ENCODE results near the gene ZGLP1. TPM values are rescaled to one million over a fixed set of nuclear protein-coding genes. Genes with fewer than 3 reads are reported as not detected.

ZGLP1 gene
- total RNA-seq, 2 donors from 2014 or later: 0.90 TPM; not detected in 1

DNA sequence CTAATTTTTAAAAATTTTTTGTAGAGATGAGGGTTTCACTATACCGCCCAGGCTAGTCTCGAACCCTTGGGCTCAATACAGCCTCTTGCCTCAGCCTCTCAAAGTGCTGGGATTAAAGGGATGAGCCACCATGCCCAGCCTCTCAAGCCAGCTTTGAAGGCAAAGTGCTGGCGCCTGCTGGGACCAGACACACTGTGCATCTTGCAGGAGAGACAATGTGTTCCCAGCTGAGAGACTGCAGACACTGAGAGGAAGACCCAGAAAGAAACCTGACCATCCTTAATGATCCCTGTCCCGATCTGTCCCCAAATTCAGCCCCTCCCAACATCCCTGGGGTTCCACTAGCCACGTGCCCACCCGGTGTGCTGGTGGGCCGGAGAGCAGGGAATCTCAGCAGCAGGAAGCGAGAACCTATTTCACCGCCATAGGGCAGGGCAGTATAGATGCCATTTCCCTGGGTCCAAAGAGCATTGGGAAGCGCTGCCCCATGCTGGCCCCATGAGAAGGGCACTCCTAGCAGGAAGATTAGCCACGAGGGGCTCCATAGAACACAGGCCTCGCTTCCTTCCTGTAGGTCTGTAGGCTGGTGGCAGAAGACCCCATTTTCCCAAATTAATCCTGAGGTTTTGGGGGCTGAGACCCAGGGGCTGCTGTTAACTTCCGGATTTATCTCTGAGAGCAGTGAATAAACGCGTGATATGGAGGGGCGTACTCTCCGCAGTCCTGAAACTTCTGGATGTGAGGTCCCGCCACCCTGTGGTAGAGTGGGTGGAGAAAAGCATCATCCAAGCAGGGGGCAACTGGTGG is 22.7 kb upstream of the ZGLP1 start:
- Histone ChIP-seq H3K4me1 (peaks cover 0 to 36% of the 10 kb centered on the region in 2 donors), H3K27me3 (no peaks in the 10 kb centered on the region), H3K9me3 (no peaks in the 10 kb centered on the region), H3K36me3 (peaks cover 32% of the 10 kb centered on the region), H3K4me3 (peak overlapping the region; percentile 67 to 74), H3K27ac (peak overlapping the region in 1 of 2 donors; percentile 93)
- DNase-seq (ENCODE audit: low spot score): no peak
- TF ChIP-seq, protein P1, sequence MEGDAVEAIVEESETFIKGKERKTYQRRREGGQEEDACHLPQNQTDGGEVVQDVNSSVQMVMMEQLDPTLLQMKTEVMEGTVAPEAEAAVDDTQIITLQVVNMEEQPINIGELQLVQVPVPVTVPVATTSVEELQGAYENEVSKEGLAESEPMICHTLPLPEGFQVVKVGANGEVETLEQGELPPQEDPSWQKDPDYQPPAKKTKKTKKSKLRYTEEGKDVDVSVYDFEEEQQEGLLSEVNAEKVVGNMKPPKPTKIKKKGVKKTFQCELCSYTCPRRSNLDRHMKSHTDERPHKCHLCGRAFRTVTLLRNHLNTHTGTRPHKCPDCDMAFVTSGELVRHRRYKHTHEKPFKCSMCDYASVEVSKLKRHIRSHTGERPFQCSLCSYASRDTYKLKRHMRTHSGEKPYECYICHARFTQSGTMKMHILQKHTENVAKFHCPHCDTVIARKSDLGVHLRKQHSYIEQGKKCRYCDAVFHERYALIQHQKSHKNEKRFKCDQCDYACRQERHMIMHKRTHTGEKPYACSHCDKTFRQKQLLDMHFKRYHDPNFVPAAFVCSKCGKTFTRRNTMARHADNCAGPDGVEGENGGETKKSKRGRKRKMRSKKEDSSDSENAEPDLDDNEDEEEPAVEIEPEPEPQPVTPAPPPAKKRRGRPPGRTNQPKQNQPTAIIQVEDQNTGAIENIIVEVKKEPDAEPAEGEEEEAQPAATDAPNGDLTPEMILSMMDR (IDR thresholded peaks at IDR 0.05): peak in 1 of 2 donors; percentile 18

DNA sequence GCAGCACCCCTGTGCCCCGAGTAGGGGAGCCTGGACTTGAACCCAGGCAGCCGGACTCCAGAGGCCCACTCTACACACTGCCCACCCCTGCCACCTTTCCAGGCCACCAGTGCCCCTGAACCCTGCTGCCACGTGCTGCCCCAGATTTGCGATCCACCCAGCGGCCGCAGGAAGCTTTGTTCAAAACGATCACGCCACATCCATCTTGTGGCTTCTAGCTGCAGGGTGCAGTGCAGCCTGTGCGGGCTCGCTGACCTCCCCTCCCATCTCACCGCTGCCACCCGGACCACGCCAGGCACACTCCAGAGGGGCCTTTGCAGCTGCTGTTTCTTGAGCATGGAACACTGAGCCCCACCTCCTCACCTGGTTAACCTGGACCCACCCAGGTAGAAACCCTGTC is 19.9 kb upstream of the ZGLP1 start:
- no peak for DNase-seq (ENCODE audit: low spot score)
- no peaks in the 10 kb centered on the region for H3K27me3 ChIP-seq
- no peak overlapping the region for H3K4me3 ChIP-seq
- peaks cover 59% of the 10 kb centered on the region for H3K36me3 ChIP-seq
- TF ChIP-seq, protein P1 (IDR thresholded peaks at IDR 0.05): no peak
- no peaks in the 10 kb centered on the region for H3K9me3 ChIP-seq
- H3K4me1 ChIP-seq: peaks cover 0 to 25% of the 10 kb centered on the region in 2 donors
- H3K27ac ChIP-seq: no peak overlapping the region

DNA sequence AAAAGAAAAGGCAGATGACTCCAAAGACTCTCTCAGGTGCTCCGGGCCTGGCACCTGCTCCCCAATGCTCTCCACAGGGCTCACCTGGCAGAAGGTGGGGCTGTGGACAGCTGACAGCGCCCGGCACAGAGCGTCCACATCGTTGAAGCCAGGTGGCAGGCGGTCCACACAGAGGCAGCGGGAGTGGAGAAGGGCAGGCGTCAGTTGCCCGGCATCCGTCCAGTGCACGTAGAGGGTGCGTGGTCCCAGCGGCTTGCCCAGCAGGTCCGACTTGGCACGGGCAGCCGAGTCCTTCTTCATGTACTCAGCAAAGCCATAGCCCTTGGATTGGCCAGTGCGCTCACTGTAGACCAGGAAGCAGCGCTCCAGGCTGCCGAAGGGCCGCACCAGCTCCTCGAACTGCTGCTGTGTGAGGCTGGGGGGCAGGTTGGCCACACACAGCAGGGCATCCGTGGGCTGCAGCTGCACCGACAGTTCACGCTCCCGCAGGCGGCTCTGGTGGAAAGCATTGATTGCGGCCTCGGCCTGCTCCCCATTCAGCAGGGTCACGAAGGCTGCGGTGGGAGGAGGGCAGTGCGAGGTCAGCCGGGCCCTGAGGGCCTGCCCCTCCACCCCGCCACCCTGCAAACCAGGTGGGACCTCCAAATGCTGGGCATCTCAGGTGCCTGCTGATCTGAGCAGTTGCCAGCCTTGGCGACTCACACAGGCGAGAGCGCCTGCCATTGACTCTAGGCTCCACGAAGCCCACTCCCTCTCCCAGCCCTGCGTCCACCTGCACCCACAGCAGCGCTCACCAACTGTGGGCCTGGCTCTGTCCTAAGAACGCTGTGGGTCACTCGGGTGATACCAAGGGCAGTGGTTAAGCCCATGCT is 19.2 kb upstream of the ZGLP1 start:
- no peaks in the 10 kb centered on the region for H3K27me3 ChIP-seq
- H3K27ac ChIP-seq: no peak overlapping the region
- H3K4me3 ChIP-seq: no peak overlapping the region
- DNase-seq (ENCODE audit: low spot score): no peak
- peaks cover 0 to 17% of the 10 kb centered on the region in 2 donors for H3K4me1 ChIP-seq
- H3K9me3 ChIP-seq: no peaks in the 10 kb centered on the region
- TF ChIP-seq, protein P1 (IDR thresholded peaks at IDR 0.05): no peak
- peaks cover 66% of the 10 kb centered on the region for H3K36me3 ChIP-seq

GRCh38 chr19:10327793-10328192 is 18.2 kb upstream of the ZGLP1 start:
- no peaks in the 10 kb centered on the region for H3K9me3 ChIP-seq
- peaks cover 0 to 12% of the 10 kb centered on the region in 2 donors for H3K4me1 ChIP-seq
- peaks cover 74% of the 10 kb centered on the region for H3K36me3 ChIP-seq
- H3K27me3 ChIP-seq: no peaks in the 10 kb centered on the region
- TF ChIP-seq, protein P1 (IDR thresholded peaks at IDR 0.05): no peak
- no peak overlapping the region for H3K27ac ChIP-seq
- no peak for DNase-seq (ENCODE audit: low spot score)
- no peak overlapping the region for H3K4me3 ChIP-seq

DNA sequence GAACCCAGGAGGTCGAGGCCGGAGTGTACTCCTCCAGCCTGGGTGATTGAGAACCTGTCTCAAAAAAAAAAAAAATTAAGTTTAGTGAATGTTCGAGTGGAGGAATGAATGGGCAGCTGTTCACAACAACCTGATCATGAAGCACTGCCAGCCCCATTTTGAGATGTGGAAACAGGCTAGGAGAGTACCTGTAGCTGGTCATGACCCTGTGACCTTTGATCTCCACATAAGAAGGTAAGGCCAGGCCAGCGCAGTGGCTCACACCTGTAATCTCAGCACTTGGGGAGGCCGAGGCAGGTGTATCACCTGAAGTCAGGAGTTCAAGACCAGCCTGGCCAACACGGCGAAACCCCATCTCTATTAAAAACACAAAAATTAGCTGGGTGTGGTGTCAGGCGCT is 16.1 kb upstream of the ZGLP1 start:
- no peak for DNase-seq (ENCODE audit: low spot score)
- Histone ChIP-seq H3K36me3 (peaks cover 95% of the 10 kb centered on the region), H3K4me1 (no peaks in the 10 kb centered on the region), H3K9me3 (no peaks in the 10 kb centered on the region), H3K4me3 (no peak overlapping the region), H3K27me3 (no peaks in the 10 kb centered on the region), H3K27ac (no peak overlapping the region)
- TF ChIP-seq, protein P1 (IDR thresholded peaks at IDR 0.05): no peak

Data from right atrium auricular region (tissue), 2 donors.